ENCODE results near the gene RFTN2. TPM values are rescaled to one million over a fixed set of nuclear protein-coding genes. Genes with fewer than 3 reads are reported as not detected.

RFTN2 gene
- total and polyA plus RNA-seq, 2 of the 13 experiments (the other 11 are each of a cell fraction or from before 2014, with no cell fraction given) = not detected

DNA sequence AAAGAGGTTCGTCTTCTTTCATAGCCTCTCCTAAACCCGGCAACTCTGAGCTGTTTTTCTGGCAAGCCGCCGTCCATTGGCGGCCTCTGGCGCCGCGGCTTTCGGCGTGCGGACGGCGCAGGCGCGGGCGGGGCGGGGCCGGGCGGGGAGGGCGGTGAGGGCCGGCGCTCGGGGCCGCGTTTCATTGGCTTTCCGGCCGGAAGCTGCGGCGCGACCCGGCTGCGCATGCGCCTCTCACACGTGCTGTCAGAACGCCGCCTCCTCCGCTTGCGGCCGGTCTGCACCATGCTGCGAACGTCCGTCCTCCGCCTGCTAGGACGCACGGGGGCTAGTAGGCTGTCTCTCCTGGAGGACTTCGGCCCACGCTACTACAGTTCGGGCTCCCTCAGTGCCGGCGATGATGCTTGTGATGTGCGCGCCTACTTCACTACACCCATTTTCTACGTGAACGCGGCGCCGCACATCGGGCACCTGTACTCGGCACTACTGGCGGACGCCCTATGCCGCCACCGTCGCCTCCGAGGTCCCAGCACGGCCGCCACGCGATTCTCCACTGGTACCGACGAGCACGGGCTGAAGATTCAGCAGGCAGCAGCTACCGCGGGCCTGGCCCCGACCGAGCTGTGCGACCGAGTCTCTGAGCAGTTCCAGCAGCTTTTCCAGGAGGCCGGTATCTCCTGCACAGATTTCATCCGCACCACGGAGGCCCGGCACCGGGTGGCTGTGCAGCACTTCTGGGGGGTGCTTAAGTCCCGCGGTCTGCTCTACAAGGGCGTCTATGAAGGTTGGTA is 29.9 kb upstream of the RFTN2 start, which contains the start of gene MARS2 (continued):
- TF ChIP-seq, protein P1, sequence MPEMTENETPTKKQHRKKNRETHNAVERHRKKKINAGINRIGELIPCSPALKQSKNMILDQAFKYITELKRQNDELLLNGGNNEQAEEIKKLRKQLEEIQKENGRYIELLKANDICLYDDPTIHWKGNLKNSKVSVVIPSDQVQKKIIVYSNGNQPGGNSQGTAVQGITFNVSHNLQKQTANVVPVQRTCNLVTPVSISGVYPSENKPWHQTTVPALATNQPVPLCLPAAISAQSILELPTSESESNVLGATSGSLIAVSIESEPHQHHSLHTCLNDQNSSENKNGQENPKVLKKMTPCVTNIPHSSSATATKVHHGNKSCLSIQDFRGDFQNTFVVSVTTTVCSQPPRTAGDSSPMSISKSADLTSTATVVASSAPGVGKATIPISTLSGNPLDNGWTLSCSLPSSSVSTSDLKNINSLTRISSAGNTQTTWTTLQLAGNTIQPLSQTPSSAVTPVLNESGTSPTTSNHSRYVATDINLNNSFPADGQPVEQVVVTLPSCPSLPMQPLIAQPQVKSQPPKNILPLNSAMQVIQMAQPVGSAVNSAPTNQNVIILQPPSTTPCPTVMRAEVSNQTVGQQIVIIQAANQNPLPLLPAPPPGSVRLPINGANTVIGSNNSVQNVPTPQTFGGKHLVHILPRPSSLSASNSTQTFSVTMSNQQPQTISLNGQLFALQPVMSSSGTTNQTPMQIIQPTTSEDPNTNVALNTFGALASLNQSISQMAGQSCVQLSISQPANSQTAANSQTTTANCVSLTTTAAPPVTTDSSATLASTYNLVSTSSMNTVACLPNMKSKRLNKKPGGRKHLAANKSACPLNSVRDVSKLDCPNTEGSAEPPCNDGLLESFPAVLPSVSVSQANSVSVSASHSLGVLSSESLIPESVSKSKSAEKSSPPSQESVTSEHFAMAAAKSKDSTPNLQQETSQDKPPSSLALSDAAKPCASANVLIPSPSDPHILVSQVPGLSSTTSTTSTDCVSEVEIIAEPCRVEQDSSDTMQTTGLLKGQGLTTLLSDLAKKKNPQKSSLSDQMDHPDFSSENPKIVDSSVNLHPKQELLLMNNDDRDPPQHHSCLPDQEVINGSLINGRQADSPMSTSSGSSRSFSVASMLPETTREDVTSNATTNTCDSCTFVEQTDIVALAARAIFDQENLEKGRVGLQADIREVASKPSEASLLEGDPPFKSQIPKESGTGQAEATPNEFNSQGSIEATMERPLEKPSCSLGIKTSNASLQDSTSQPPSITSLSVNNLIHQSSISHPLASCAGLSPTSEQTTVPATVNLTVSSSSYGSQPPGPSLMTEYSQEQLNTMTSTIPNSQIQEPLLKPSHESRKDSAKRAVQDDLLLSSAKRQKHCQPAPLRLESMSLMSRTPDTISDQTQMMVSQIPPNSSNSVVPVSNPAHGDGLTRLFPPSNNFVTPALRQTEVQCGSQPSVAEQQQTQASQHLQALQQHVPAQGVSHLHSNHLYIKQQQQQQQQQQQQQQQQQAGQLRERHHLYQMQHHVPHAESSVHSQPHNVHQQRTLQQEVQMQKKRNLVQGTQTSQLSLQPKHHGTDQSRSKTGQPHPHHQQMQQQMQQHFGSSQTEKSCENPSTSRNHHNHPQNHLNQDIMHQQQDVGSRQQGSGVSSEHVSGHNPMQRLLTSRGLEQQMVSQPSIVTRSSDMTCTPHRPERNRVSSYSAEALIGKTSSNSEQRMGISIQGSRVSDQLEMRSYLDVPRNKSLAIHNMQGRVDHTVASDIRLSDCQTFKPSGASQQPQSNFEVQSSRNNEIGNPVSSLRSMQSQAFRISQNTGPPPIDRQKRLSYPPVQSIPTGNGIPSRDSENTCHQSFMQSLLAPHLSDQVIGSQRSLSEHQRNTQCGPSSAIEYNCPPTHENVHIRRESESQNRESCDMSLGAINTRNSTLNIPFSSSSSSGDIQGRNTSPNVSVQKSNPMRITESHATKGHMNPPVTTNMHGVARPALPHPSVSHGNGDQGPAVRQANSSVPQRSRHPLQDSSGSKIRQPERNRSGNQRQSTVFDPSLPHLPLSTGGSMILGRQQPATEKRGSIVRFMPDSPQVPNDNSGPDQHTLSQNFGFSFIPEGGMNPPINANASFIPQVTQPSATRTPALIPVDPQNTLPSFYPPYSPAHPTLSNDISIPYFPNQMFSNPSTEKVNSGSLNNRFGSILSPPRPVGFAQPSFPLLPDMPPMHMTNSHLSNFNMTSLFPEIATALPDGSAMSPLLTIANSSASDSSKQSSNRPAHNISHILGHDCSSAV (CRISPR knock-in tag; IDR thresholded peaks at IDR 0.05; ENCODE audit: borderline replicate concordance) = no peak; the same call in 1 of the 2 replicates
- TF ChIP-seq ZNF33A (CRISPR knock-in tag; IDR thresholded peaks at IDR 0.05; ENCODE audit: borderline replicate concordance) (no peak), ZNF205 (CRISPR knock-in tag; IDR thresholded peaks at IDR 0.05) (no peak; the same call in 1 of the 2 replicates), ZNF232 (CRISPR knock-in tag; IDR thresholded peaks at IDR 0.05; ENCODE audit: borderline replicate concordance) (no peak), SRF (IDR thresholded peaks at IDR 0.05; ENCODE audit: low read depth, low read length) (no peak), FLYWCH1 (CRISPR knock-in tag; IDR thresholded peaks at IDR 0.05) (0 out of 2 replicates have a peak, but pooled peaks have one; percentile 85), NR2F1 (CRISPR knock-in tag; IDR thresholded peaks at IDR 0.05) (no peak), TCF7L2 (IDR thresholded peaks at IDR 0.05; ENCODE audit: low read depth, low read length) (no peak), KDM4B (CRISPR knock-in tag; IDR thresholded peaks at IDR 0.05) (peak; percentile 23; the same call in 1 of the 2 replicates), ZNF12 (CRISPR knock-in tag; IDR thresholded peaks at IDR 0.05) (no peak; the same call in 1 of the 2 replicates)
- TF ChIP-seq, protein P2, sequence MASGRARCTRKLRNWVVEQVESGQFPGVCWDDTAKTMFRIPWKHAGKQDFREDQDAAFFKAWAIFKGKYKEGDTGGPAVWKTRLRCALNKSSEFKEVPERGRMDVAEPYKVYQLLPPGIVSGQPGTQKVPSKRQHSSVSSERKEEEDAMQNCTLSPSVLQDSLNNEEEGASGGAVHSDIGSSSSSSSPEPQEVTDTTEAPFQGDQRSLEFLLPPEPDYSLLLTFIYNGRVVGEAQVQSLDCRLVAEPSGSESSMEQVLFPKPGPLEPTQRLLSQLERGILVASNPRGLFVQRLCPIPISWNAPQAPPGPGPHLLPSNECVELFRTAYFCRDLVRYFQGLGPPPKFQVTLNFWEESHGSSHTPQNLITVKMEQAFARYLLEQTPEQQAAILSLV (CRISPR knock-in tag; IDR thresholded peaks at IDR 0.05; ENCODE audit: borderline replicate concordance) = peak; percentile 80; the same call in 1 of the 2 replicates
- TF ChIP-seq, protein P3, sequence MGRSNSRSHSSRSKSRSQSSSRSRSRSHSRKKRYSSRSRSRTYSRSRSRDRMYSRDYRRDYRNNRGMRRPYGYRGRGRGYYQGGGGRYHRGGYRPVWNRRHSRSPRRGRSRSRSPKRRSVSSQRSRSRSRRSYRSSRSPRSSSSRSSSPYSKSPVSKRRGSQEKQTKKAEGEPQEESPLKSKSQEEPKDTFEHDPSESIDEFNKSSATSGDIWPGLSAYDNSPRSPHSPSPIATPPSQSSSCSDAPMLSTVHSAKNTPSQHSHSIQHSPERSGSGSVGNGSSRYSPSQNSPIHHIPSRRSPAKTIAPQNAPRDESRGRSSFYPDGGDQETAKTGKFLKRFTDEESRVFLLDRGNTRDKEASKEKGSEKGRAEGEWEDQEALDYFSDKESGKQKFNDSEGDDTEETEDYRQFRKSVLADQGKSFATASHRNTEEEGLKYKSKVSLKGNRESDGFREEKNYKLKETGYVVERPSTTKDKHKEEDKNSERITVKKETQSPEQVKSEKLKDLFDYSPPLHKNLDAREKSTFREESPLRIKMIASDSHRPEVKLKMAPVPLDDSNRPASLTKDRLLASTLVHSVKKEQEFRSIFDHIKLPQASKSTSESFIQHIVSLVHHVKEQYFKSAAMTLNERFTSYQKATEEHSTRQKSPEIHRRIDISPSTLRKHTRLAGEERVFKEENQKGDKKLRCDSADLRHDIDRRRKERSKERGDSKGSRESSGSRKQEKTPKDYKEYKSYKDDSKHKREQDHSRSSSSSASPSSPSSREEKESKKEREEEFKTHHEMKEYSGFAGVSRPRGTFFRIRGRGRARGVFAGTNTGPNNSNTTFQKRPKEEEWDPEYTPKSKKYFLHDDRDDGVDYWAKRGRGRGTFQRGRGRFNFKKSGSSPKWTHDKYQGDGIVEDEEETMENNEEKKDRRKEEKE (IDR thresholded peaks at IDR 0.05) = no peak
- TF ChIP-seq, protein P4, sequence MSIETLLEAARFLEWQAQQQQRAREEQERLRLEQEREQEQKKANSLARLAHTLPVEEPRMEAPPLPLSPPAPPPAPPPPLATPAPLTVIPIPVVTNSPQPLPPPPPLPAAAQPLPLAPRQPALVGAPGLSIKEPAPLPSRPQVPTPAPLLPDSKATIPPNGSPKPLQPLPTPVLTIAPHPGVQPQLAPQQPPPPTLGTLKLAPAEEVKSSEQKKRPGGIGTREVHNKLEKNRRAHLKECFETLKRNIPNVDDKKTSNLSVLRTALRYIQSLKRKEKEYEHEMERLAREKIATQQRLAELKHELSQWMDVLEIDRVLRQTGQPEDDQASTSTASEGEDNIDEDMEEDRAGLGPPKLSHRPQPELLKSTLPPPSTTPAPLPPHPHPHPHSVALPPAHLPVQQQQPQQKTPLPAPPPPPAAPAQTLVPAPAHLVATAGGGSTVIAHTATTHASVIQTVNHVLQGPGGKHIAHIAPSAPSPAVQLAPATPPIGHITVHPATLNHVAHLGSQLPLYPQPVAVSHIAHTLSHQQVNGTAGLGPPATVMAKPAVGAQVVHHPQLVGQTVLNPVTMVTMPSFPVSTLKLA (IDR thresholded peaks at IDR 0.05) = peak; percentile 79

All from HepG2 (cell line).